ENCODE data around the gene KAT2A. TPM values are rescaled to one million over a fixed set of nuclear protein-coding genes. Genes with fewer than 3 reads are reported as not detected.

KAT2A gene
- total and polyA plus RNA-seq, 9 of the 15 experiments (the other 6 are each of a cell fraction or from before 2014, with no cell fraction given), result 1.5 to 80.4 (median 31.9) TPM

DNA sequence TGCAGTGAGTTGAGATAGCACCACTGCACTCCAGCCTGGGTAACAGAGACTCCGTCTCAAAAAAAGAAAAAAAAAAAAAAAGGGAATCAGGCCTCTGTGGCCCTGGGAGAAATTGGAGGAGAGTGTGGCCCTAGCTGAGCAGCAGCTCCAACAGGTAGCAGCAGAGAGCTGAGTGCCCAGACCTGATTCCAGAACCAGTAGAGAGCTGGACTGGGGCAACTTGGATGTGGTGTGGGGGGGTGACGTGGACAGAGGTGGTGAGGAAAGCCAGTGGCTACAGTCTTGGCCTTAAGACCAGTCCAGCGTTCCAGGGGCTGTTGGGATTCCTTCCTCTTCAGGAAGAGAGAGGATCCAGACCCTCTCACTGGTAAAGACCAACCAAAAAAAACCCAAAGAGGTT lies 3.1 kb upstream of the KAT2A start:
- H4K20me1 ChIP-seq (replicated peaks; ENCODE audit: control insufficient read depth, insufficient read depth, low read length), result no peaks in the 10 kb centered on the region
- no peaks in the 10 kb centered on the region for H3K27me3 ChIP-seq (ENCODE audit: control insufficient read depth in 2 of 2, insufficient read depth in 2 of 2, low read length in 2 of 2)
- 92% methylated on average over 3 of the region's 3 CpGs for WGBS (ENCODE audit: insufficient coverage, low coverage, missing lambda C conversion rate)
- no peak overlapping the region for H2AFZ ChIP-seq (ENCODE audit: low read depth, low read length)
- FAIRE-seq (no peak), DNase-seq (ENCODE audit: extremely low read depth in 1 of 4, low spot score in 3 of 4) (no peak), ATAC-seq (no peak)
- H3K9ac ChIP-seq (ENCODE audit: insufficient read depth in 1 of 2, low read depth in 2 of 2, low read length in 2 of 2), result no peak overlapping the region
- H3K9me1 ChIP-seq (ENCODE audit: control insufficient read depth, insufficient read depth, low read length), result peaks cover 3% of the 10 kb centered on the region
- no peak overlapping the region for H3K27ac ChIP-seq (ENCODE audit: extremely low read depth, low read depth, low read length)
- TF ChIP-seq, protein P1, sequence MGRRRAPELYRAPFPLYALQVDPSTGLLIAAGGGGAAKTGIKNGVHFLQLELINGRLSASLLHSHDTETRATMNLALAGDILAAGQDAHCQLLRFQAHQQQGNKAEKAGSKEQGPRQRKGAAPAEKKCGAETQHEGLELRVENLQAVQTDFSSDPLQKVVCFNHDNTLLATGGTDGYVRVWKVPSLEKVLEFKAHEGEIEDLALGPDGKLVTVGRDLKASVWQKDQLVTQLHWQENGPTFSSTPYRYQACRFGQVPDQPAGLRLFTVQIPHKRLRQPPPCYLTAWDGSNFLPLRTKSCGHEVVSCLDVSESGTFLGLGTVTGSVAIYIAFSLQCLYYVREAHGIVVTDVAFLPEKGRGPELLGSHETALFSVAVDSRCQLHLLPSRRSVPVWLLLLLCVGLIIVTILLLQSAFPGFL (CRISPR knock-in tag; IDR thresholded peaks at IDR 0.05), result no peak
- TF ChIP-seq ZNF217 (CRISPR knock-in tag; IDR thresholded peaks at IDR 0.05), result no peak
- no peak for TF ChIP-seq RBFOX2 (IDR thresholded peaks at IDR 0.05; ENCODE audit: low read depth, low read length)
- TF ChIP-seq TAF1 (IDR thresholded peaks at IDR 0.05; ENCODE audit: control insufficient read depth, extremely low read depth, insufficient read depth, low read length, severe bottlenecking), result no peak
- peak; percentile 30; the same call in 1 of the 2 replicates for TF ChIP-seq POLR2A (conservative IDR thresholded peaks at IDR 0.05)
- TF ChIP-seq HNRNPK (IDR thresholded peaks at IDR 0.05; ENCODE audit: low read depth, low read length, poor library complexity, severe bottlenecking), result no peak
- TF ChIP-seq, protein P2, sequence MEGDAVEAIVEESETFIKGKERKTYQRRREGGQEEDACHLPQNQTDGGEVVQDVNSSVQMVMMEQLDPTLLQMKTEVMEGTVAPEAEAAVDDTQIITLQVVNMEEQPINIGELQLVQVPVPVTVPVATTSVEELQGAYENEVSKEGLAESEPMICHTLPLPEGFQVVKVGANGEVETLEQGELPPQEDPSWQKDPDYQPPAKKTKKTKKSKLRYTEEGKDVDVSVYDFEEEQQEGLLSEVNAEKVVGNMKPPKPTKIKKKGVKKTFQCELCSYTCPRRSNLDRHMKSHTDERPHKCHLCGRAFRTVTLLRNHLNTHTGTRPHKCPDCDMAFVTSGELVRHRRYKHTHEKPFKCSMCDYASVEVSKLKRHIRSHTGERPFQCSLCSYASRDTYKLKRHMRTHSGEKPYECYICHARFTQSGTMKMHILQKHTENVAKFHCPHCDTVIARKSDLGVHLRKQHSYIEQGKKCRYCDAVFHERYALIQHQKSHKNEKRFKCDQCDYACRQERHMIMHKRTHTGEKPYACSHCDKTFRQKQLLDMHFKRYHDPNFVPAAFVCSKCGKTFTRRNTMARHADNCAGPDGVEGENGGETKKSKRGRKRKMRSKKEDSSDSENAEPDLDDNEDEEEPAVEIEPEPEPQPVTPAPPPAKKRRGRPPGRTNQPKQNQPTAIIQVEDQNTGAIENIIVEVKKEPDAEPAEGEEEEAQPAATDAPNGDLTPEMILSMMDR (IDR thresholded peaks at IDR 0.05 in 2 of 3, conservative IDR thresholded peaks at IDR 0.05 in 1 of 3; ENCODE audit: insufficient read depth in 2 of 3, low read depth in 1 of 3, low read length in 3 of 3), result peak in 2 of 3 experiments; percentile 4 to 14; a peak in 2 of 6 replicates
- TF ChIP-seq SRSF3 (IDR thresholded peaks at IDR 0.05; ENCODE audit: insufficient read depth, low read length), result no peak
- TF ChIP-seq ZNF184 (CRISPR knock-in tag; IDR thresholded peaks at IDR 0.05), result no peak
- in situ Hi-C loops (cut with MboI), result loop anchor here (25.0 kb wide), 1 partner anchor 387 kb away; the partner anchor contains the start of gene HAP1
- peaks cover 58% of the 10 kb centered on the region for H3K36me3 ChIP-seq (ENCODE audit: control insufficient read depth, insufficient read depth, low read length)
- ChIA-PET CTCF (ENCODE audit: low intra/inter-chr PET ratio) (no interaction called here), POLR2A (interaction anchor here (0.6 to 0.9 kb wide), 2 partner anchors 85 to 104 kb away, joined by 3 read pairs; partner anchors contain the start of gene NKIRAS2)
- H3K79me2 ChIP-seq (ENCODE audit: control insufficient read depth, insufficient read depth, low read length), result peaks cover 10% of the 10 kb centered on the region; the same call in 2 of the 3 replicates
- intact Hi-C loops (cut with micrococcal nuclease), result no loop called here
- peaks cover 13 to 34% of the 10 kb centered on the region in 2 experiments for H3K4me1 ChIP-seq (replicated peaks in 1 of 2; ENCODE audit: control insufficient read depth in 2 of 2, insufficient read depth in 2 of 2, low read length in 2 of 2)
- no TSS peak for BruUV-seq (replicated peaks)
- H3K4me3 ChIP-seq, result no peak overlapping the region
- no peak overlapping the region for H3K4me2 ChIP-seq (ENCODE audit: insufficient read depth, low read length)
- H3K9me3 ChIP-seq (replicated peaks; ENCODE audit: control insufficient read depth, insufficient read depth, low read depth, low read length), result no peaks in the 10 kb centered on the region
